Smooth muscle cell (in vitro differentiated cells): ENCODE results near the gene KIDINS220. TPM values are rescaled to one million over a fixed set of nuclear protein-coding genes. Genes with fewer than 3 reads are reported as not detected.

Source experiments
- DNase-seq: peaks from one replicate; lab custom pipeline; 2025; ENCODE audit not compliant: unreplicated experiment; lab: John Stamatoyannopoulos, UW
- H2AFZ ChIP-seq: fragments of 200-600 bp; sonication (generic); 2 replicates; pipeline ENCODE4 v1.6.0; 2016; ENCODE audit warnings: antibody characterized with exemption, low read depth, mild to moderate bottlenecking
- H3F3A ChIP-seq: fragments of 200-600 bp; sonication (generic); 2 replicates; pipeline ENCODE4 v1.6.0; 2017; ENCODE audit warnings: antibody characterized with exemption, low read depth
- H3K27ac ChIP-seq: fragments of 200-600 bp; sonication (generic); 2 replicates; pipeline ENCODE4 v1.5.1; 2016; ENCODE audit warnings: low read depth, mild to moderate bottlenecking
- H3K27me3 ChIP-seq: fragments of 200-600 bp; sonication (generic); 2 replicates; pipeline ENCODE4 v1.6.1; 2016; ENCODE audit warnings: low read depth, mild to moderate bottlenecking
- H3K36me3 ChIP-seq: fragments of 200-600 bp; sonication (generic); 2 replicates; pipeline ENCODE4 v1.5.1; 2016; ENCODE audit warnings: low read depth
- H3K4me1 ChIP-seq: fragments of 200-600 bp; sonication (generic); 2 replicates; pipeline ENCODE4 v1.5.1; 2016; ENCODE audit warnings: low read depth
- H3K4me2 ChIP-seq: fragments of 200-600 bp; sonication (generic); 2 replicates; pipeline ENCODE4 v1.6.0; 2016; ENCODE audit warnings: mild to moderate bottlenecking
- H3K4me3 ChIP-seq: fragments of 200-600 bp; sonication (generic); 2 replicates; pipeline ENCODE4 v1.5.1; 2016; ENCODE audit warnings: mild to moderate bottlenecking
- H3K79me2 ChIP-seq: fragments of 200-600 bp; sonication (generic); 2 replicates; pipeline ENCODE4 v1.6.0; 2016; ENCODE audit warnings: low read depth, mild to moderate bottlenecking
- H3K9ac ChIP-seq: fragments of 200-600 bp; sonication (generic); 2 replicates; pipeline ENCODE4 v1.6.0; 2016; ENCODE audit warnings: low read depth
- H3K9me3 ChIP-seq: fragments of 200-600 bp; sonication (generic); replicated peaks from 2 replicates; pipeline ENCODE4 v1.5.1; 2016; ENCODE audit warnings: low read depth
- H4K20me1 ChIP-seq: fragments of 200-600 bp; sonication (generic); 2 replicates; pipeline ENCODE4 v1.6.0; 2016; ENCODE audit warnings: low read depth
- WGBS: methylation state at CpG from one replicate; pipeline ENCODE4 v1.1.7; 2016; ENCODE audit warnings: low lambda C conversion rate; 5-methylcytosine and 5-hydroxymethylcytosine counted together
- polyA plus RNA-seq: library from polyadenylated mRNA; unstranded; fragments of >200 nt; fragmentation: Nextera tagmentation; extraction: Ambion mirVana; gene quantifications from 2 replicates; pipeline ENCODE4 v1.2.1, GENCODE V29; 2016
- total RNA-seq: library from RNA; depleted of rRNA; stranded (reverse); fragments of >200 nt; gene quantifications from 2 replicates; pipeline ENCODE4 v1.2.3, GENCODE V29; 2014
- TF ChIP-seq, protein P1 (sequence below): fragments of 200-600 bp; sonication (generic); IDR thresholded peaks from 2 replicates; pipeline ENCODE4 v1.5.1; 2017; ENCODE audit warnings: borderline replicate concordance, mild to moderate bottlenecking, antibody characterized with exemption; ENCODE audit not compliant: insufficient read depth, poor library complexity, severe bottlenecking

The KIDINS220 gene
- total and polyA plus RNA-seq, 2 experiments from 2014 or later, result 17.8 to 54.9 TPM

GRCh38 chr2:8779795-8780671 lies 57.4 kb downstream of the KIDINS220 start:
- TF ChIP-seq, protein P1, sequence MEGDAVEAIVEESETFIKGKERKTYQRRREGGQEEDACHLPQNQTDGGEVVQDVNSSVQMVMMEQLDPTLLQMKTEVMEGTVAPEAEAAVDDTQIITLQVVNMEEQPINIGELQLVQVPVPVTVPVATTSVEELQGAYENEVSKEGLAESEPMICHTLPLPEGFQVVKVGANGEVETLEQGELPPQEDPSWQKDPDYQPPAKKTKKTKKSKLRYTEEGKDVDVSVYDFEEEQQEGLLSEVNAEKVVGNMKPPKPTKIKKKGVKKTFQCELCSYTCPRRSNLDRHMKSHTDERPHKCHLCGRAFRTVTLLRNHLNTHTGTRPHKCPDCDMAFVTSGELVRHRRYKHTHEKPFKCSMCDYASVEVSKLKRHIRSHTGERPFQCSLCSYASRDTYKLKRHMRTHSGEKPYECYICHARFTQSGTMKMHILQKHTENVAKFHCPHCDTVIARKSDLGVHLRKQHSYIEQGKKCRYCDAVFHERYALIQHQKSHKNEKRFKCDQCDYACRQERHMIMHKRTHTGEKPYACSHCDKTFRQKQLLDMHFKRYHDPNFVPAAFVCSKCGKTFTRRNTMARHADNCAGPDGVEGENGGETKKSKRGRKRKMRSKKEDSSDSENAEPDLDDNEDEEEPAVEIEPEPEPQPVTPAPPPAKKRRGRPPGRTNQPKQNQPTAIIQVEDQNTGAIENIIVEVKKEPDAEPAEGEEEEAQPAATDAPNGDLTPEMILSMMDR, result no peak
- no peak overlapping the region for H3K9ac ChIP-seq
- H3K27ac ChIP-seq, result no peak overlapping the region
- peaks cover 19% of the 10 kb centered on the region for H4K20me1 ChIP-seq
- H3K4me3 ChIP-seq, result no peak overlapping the region
- H3K27me3 ChIP-seq, result no peaks in the 10 kb centered on the region
- no peak for DNase-seq
- no peaks in the 10 kb centered on the region for H3K79me2 ChIP-seq
- no peak overlapping the region for H3K4me2 ChIP-seq
- H3K4me1 ChIP-seq, result no peaks in the 10 kb centered on the region
- H3F3A ChIP-seq, result no peaks in the 10 kb centered on the region
- no peaks in the 10 kb centered on the region for H3K9me3 ChIP-seq
- no peak overlapping the region for H2AFZ ChIP-seq
- H3K36me3 ChIP-seq, result peaks cover 12% of the 10 kb centered on the region
- 93% methylated on average over 4 of the region's 4 CpGs for WGBS

DNA sequence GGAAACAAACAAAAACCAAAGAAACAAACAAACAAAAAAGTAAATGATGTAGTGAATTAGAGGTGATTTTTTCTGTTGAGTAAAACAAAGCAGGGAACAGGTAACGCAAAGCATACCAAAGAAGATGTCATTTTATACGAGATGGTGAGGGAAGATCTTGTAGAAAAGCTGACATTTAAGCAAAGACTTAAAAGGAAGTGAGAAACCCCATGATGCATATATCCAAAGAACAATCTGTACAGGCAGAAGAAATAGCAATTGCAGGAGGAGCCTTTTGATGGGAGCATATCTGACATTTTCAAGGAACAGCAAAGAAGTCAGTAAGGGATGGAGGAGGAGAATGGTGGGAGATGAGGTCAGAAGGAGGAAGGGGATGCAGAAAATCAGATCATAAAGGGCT lies 63.0 kb downstream of the KIDINS220 start:
- whole genome bisulfite sequencing, result 100% methylated on average over 2 of the region's 2 CpGs
- H3K4me2 ChIP-seq, result no peak overlapping the region
- TF ChIP-seq, protein P1, result no peak
- no peaks in the 10 kb centered on the region for H3F3A ChIP-seq
- H3K4me3 ChIP-seq, result no peak overlapping the region
- H3K79me2 ChIP-seq, result no peaks in the 10 kb centered on the region
- no peak overlapping the region for H3K27ac ChIP-seq
- no peak overlapping the region for H3K9ac ChIP-seq
- no peak for DNase-seq
- H3K27me3 ChIP-seq, result no peaks in the 10 kb centered on the region
- no peaks in the 10 kb centered on the region for H4K20me1 ChIP-seq
- H3K4me1 ChIP-seq, result no peaks in the 10 kb centered on the region
- H3K9me3 ChIP-seq, result no peaks in the 10 kb centered on the region
- peaks cover 12% of the 10 kb centered on the region for H3K36me3 ChIP-seq
- H2AFZ ChIP-seq, result no peak overlapping the region

GRCh38 chr2:8767324-8767723 lies 70.1 kb downstream of the KIDINS220 start:
- no peak overlapping the region for H3K27ac ChIP-seq
- 78% methylated on average over 1 of the region's 1 CpG for WGBS
- H3K9ac ChIP-seq, result no peak overlapping the region
- H3K79me2 ChIP-seq, result no peaks in the 10 kb centered on the region
- no peak overlapping the region for H2AFZ ChIP-seq
- no peaks in the 10 kb centered on the region for H3K27me3 ChIP-seq
- H3F3A ChIP-seq, result no peaks in the 10 kb centered on the region
- no peaks in the 10 kb centered on the region for H3K4me1 ChIP-seq
- no peaks in the 10 kb centered on the region for H3K36me3 ChIP-seq
- H4K20me1 ChIP-seq, result peaks cover 8% of the 10 kb centered on the region
- H3K9me3 ChIP-seq, result no peaks in the 10 kb centered on the region
- DNase-seq, result no peak
- H3K4me3 ChIP-seq, result no peak overlapping the region
- TF ChIP-seq, protein P1, result no peak
- H3K4me2 ChIP-seq, result no peak overlapping the region
